HepG2 (cell line): ENCODE results near the gene TMEM240. TPM values are rescaled to one million over a fixed set of nuclear protein-coding genes. Genes with fewer than 3 reads are reported as not detected.
A peak's percentile ranks its signal among the peaks of the same experiment; 100 is the strongest.

Experiments used
- CREBL2 ChIP-seq: sonication (generic); formaldehyde crosslinking; IDR thresholded peaks from 2 replicates; pipeline ENCODE4 v1.8.1; 2023; ENCODE audit warnings: missing genetic modification reagents, mild to moderate bottlenecking, borderline replicate concordance
- CSRNP2 ChIP-seq: sonication (generic); formaldehyde crosslinking; conservative IDR thresholded peaks from 2 replicates; pipeline ENCODE4 v1.8.0; 2022; ENCODE audit warnings: low read depth, missing genetic modification reagents
- KDM3A ChIP-seq: IDR thresholded peaks from 2 replicates; pipeline ENCODE4 v1.6.1; 2018; ENCODE audit warnings: low read depth, missing compliant biosample characterization
- KLF9 ChIP-seq: IDR thresholded peaks from 2 replicates; pipeline ENCODE4 v1.6.1; 2016; ENCODE audit warnings: low read depth
- MED8 ChIP-seq: sonication (generic); formaldehyde crosslinking; IDR thresholded peaks from 2 replicates; pipeline ENCODE4 v1.8.1; 2023; ENCODE audit warnings: mild to moderate bottlenecking, missing genetic modification reagents; ENCODE audit not compliant: insufficient replicate concordance
- NFRKB ChIP-seq: fragments of 450-650 bp; IDR thresholded peaks from 2 replicates; pipeline ENCODE4 v1.6.1; 2017
- PAF1 ChIP-seq: IDR thresholded peaks from 2 replicates; pipeline ENCODE4 v1.6.1; 2016; ENCODE audit warnings: missing genetic modification reagents, missing compliant biosample characterization
- REXO4 ChIP-seq: sonication (generic); formaldehyde crosslinking; IDR thresholded peaks from 2 replicates; pipeline ENCODE4 v1.8.0; 2022; ENCODE audit warnings: missing genetic modification reagents, mild to moderate bottlenecking, borderline replicate concordance
- TBX2 ChIP-seq: sonication (generic); formaldehyde crosslinking; IDR thresholded peaks from 2 replicates; pipeline ENCODE4 v1.5.0; 2020; ENCODE audit warnings: missing genetic modification reagents, mild to moderate bottlenecking, borderline replicate concordance
- TCF7L2 ChIP-seq: IDR thresholded peaks from 2 replicates; pipeline ENCODE4 v1.6.1; 2011; ENCODE audit warnings: mild to moderate bottlenecking, low read depth, low read length, moderate library complexity
- TRAFD1 ChIP-seq: sonication (generic); formaldehyde crosslinking; IDR thresholded peaks from 2 replicates; pipeline ENCODE4 v1.5.1; 2020; ENCODE audit warnings: missing genetic modification reagents, mild to moderate bottlenecking, borderline replicate concordance
- ZFP90 ChIP-seq: sonication (generic); formaldehyde crosslinking; IDR thresholded peaks from 2 replicates; pipeline ENCODE4 v1.8.0; 2022; ENCODE audit warnings: missing genetic modification reagents, mild to moderate bottlenecking, inconsistent platforms, borderline replicate concordance
- ZNF280D ChIP-seq: sonication (generic); formaldehyde crosslinking; IDR thresholded peaks from 2 replicates; pipeline ENCODE4 v1.5.1; 2020; ENCODE audit warnings: mild to moderate bottlenecking, missing genetic modification reagents
- ZNF292 ChIP-seq: sonication (generic); formaldehyde crosslinking; IDR thresholded peaks from 2 replicates; pipeline ENCODE4 v1.8.1; 2022; ENCODE audit warnings: mild to moderate bottlenecking, low read depth, missing genetic modification reagents, borderline replicate concordance
- ZNF556 ChIP-seq: sonication (generic); formaldehyde crosslinking; IDR thresholded peaks from 2 replicates; pipeline ENCODE4 v1.4.0; 2020; ENCODE audit warnings: mild to moderate bottlenecking, missing genetic modification reagents, borderline replicate concordance
- ZNF616 ChIP-seq: sonication (generic); formaldehyde crosslinking; IDR thresholded peaks from 2 replicates; pipeline ENCODE4 v1.5.0; 2020; ENCODE audit warnings: low read depth, mild to moderate bottlenecking, missing genetic modification reagents
- ZNF644 ChIP-seq: IDR thresholded peaks from 2 replicates; pipeline ENCODE4 v1.6.1; 2016; ENCODE audit warnings: low read depth
- ZNF687 ChIP-seq: sonication (generic); formaldehyde crosslinking; IDR thresholded peaks from 2 replicates; pipeline ENCODE4 v1.5.1; 2020; ENCODE audit warnings: mild to moderate bottlenecking, missing genetic modification reagents, moderate library complexity
- polyA plus RNA-seq, 8 experiments: library from polyadenylated mRNA; depleted of rRNA in 3 of 8; stranded (reverse) in 7 of 8; unstranded in 1 of 8; fragments of >200 nt; fragmentation: Illumina TruSeq in 4 of 8; extraction: Trizol in 4 of 8; gene quantifications; 2 replicates each; pipeline versions ENCODE4 v1.2.1 to v1.2.3, GENCODE V29; 2011 to 2016; ENCODE audit warnings: low read depth in 4 of 8, missing spikeins in 1 of 8, mixed read lengths in 1 of 8; ENCODE audit not compliant: insufficient read depth in 1 of 8
- total RNA-seq, 5 experiments: library from RNA; depleted of rRNA; stranded (reverse); fragments of >200 nt; fragmentation: Illumina TruSeq; extraction: Trizol; gene quantifications; 2 replicates each; pipeline ENCODE4 v1.2.3, GENCODE V29; 2016; ENCODE audit warnings: low read depth in 1 of 5

The TMEM240 gene
- total and polyA plus RNA-seq, 2 of the 13 experiments (the other 11 are each of a cell fraction or from before 2014, with no cell fraction given): 0.17 TPM; not detected in 1

GRCh38 chr1:1511533-1512285 is 28.7 kb downstream of the TMEM240 start, which contains the start of gene ATAD3A (continued):
- TF ChIP-seq ZNF292 (CRISPR knock-in tag) (no peak), KDM3A (CRISPR knock-in tag) (peak; percentile 89; the same call in 1 of the 2 replicates), CREBL2 (CRISPR knock-in tag) (no peak), TBX2 (peak; percentile 70), CSRNP2 (CRISPR knock-in tag) (no peak), TRAFD1 (no peak), KLF9 (0 out of 2 replicates have a peak, but pooled peaks have one; percentile 73), MED8 (CRISPR knock-in tag) (no peak), ZFP90 (CRISPR knock-in tag) (peak; percentile 52; the same call in 1 of the 2 replicates), ZNF280D (CRISPR knock-in tag) (peak; percentile 78; the same call in 1 of the 2 replicates), ZNF644 (CRISPR knock-in tag) (no peak), ZNF556 (CRISPR knock-in tag) (peak; percentile 62; the same call in 1 of the 2 replicates), ZNF616 (no peak), PAF1 (CRISPR knock-in tag) (no peak), REXO4 (no peak), TCF7L2 (no peak), NFRKB (no peak), ZNF687 (peak; percentile 83)
